Superior temporal gyrus (tissue), 1 donor: Measurements from ENCODE around the gene TBC1D4.
"Not testable (repeated sequence)": the region's sequence is repeated elsewhere in the genome, so short reads cannot be mapped to it uniquely, and the experiment has no call there.

Source experiments
- DNase-seq: peaks from one replicate; pipeline ENCODE4 v3.0.0-alpha.2; 2016; ENCODE audit errors: extremely low spot score

Gene TBC1D4

DNA sequence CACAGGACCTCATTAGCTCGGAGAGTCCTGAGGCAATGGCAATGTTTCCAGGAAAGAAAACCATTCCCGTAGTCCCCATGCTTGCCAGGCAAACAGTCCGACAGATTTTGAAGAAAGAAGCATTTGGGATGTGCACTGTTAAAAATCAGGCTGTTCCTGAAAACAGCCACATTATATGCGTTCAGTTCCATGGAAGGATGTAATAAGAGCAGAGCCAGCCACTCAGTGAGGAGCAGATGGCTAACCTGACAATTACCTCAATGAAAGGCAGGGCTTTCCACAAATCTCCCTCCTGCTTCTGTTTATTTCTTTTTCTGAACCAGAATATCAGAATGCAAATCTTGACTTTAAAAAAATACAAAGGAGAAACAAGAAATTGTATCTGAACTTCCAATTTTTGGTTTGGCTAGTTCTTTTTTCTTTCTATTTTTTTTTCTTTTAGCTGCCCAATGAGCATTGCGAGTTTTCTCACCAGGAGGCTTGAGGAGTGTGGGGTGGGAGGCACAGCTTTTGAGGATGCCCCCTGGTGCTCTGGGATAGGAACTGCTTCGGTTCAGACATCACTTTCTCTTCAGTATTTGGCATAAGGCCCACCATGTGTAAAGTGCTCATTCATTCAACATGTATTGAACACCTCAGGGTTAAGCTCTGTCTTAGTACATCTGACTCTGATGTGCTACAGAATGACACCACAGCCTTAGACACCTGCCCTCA, 124.2 kb downstream of the TBC1D4 start:
- no peak for DNase-seq

DNA sequence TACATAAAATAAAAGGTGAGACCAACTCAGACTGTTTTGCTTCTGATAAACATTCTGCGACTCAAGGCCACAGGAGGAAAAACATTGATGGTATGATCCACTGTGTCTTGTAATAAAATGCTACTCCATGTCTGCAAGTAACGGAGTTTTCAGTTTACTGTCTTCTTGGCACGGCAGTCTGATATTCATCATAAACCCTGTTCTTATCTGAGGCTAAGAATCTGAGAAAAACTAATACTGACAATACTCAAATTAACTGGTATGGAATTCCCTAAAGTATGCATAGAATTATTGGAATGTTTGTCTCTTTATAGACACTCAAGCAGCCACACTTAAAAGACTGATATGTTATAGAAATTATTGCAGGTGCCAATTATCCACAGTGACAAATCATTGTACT, 125.5 kb downstream of the TBC1D4 start:
- DNase-seq: no peak

DNA sequence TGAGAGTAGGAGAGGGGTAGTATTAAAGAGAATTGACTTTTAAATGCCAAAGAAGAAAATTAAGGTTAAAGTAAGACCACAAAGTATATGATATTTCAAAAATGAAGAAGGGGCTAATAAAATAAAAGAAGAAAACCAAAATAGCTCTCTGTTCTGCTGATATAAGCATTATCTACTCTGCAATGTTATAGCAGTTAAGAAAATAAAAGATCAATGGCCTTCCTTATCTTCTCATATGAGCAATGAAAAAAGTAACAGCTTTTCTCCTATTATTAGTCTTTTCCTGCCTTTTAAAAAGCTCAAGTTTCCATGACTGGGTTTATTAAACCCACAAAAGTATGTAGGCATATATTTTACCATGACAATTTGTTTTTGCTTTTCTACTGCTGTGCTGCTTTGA, 126.4 kb downstream of the TBC1D4 start:
- DNase-seq: no peak

DNA sequence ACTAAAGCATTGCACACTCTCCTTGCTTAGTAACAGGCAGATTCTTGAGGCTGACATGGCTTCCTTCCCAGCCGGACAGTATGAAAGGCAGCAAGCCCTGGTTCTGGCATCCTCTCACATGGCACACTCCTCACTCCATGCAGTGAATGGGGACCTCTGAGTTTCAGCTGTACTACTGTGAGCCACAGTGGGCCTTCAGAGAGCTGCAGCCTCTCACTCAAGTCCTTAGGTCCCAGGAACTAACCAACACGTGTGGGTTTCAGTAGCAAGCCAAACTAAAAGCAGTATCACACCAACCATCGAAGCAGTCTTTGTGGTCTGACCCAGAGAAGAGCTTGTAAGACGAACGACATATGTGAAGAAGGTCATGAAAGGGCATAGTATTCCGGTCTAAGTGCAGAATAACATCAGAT, 128.2 kb downstream of the TBC1D4 start:
- DNase-seq: no peak

DNA sequence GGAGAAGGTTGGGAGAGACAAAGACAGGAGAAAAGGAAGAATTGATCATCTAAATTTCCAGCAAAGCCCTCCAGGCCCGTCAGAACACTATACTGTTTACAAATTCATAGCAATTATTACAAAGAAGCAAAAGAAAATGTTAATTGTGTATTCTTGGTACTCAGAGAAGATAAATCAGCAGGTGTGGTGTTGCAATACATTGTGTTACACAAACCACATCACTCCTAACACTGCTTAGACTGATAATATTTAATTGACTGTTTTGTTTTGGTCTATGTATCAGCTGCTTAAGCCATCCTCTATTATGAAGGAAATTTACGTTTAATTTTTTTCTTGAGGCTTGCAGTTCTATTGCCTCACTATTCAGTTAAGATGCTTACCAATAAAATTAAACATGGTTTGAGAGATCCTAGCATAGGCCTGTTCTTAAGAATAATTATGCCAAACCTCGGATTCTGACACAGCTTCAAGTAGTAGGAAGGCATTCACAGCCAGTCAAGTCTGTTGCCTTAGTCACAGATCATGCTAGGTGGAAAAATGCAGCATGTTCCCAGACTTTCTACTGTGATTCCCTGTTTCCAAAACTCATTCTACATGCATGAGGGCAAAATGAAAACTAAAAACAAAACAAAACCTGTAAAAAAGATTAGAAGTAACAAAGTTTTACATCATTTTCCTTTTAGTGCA, 129.2 kb downstream of the TBC1D4 start:
- no peak for DNase-seq

DNA sequence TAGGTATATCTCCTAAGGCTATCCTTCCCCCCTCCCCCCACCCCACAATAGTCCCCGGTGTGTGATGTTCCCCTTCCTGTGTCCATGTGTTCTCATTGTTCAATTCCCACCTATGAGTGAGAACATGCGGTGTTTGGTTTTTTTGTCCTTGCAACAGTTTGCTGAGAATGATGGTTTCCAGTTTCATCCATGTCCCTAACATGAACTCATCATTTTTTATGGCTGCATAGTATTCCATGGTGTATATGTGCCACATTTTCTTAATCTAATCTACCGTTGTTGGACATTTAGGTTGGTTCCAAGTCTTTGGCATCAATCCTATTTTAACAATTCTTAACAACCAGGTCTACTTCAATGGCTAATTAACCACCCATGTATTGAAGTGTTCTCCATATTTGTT, 130.4 kb downstream of the TBC1D4 start:
- DNase-seq: not testable (repeated sequence)

DNA sequence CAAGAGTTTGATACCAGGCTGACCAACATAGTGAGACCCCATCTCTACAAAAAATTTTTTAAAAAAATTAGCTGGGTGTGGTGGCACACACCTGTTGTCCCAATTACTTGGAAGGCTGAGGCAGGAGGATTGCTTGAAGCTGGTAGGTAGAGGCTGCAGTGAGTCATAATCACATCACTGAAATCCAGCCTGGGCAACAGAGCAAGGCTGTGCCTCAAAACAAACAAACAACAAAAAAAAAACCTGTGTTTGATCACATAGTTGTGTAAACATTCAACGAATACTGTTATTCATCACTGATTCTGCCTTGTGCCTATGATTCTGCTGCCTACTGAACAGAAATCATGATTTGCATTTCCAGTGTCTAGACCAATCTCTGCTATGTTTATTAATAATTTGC, 134.0 kb downstream of the TBC1D4 start:
- no peak for DNase-seq

DNA sequence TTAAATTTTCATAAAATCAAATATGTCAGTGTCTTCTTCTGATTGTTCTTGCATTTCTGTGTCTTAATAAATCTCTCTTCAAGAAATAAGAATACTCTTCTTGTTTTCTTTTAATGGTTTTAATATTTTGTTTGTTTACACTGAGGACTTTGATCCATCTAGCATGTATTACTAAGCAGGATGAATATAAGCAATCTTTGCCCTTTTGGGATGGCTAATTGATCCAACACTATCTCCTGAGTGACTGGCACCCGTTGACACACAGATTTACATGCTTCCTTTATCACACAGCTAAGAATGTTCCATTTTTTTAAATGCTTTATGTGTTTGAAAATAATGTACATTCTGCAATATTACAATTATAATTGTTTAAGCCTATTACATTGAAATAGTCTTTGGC, 134.5 kb downstream of the TBC1D4 start:
- no peak for DNase-seq

DNA sequence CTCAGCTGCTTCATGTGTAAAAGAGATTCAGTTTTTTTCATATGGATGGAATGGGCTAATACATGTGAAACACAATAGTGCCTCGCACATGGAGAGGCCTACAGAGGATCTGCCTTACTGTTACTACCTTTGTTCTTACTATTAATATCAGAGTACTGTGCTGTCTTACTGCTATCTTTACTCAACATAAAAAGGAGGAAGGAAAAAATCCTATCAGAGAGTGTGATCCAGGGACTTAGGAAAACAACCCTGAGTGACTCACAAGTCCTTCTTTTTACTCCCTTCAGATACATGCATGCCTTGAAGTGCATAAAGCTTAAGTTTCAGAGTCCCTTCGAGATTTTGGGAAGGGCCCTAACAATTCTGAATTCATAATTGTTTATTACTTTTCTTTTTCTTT, 136.8 kb downstream of the TBC1D4 start:
- no peak for DNase-seq

DNA sequence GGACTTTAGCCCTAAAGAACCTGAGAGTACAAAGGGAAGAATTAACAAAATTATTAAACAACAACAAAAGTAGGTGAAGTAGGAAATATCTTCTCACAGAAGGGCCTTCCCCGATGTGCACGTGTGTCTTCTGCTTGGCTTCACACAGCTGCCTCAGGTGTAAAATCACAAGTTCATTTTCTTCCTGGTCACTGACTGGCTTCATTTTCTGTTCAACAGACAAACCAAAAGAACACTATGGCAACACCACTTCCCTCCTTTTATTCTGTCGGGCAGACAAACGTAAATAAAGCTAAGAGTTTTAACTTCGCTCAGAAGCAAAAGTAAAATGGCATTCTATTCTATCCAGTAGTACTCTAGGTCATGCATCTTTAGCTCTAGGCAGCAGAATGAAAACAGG, 140.9 kb downstream of the TBC1D4 start:
- DNase-seq: no peak

DNA sequence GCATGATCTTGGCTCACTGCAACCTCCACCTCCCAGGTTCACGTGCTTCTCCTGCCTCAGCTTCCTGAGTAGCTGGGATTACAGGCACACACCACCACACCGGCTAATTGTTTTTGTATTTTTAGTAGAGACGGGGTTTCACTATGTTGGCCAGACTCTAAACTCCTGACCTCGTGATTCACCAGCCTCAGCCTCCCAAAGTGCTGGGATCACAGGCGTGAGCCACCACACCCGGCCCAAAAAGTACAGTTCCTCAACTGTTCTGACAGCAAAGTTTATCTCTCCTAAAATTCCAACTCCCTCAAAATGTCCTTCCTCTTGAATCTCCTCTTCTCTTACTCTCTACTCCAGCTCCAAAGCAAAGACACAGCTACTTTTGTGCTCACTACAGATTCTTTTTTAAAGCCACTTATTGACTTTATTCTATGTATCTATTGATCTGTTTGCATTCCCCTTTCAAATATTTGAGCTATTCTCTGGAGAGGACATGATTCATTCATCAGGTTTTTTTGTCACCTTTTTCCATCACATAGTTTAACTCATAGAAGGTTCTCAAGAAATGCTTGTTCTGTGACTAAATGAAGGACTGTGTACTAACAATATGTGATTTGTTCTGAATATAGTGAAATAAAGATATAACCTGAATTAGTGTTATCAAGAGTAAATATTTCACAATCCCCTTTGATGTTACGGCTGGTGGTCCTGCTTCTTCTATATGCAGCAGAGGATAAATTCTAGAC, 142.2 kb downstream of the TBC1D4 start:
- DNase-seq: no peak

DNA sequence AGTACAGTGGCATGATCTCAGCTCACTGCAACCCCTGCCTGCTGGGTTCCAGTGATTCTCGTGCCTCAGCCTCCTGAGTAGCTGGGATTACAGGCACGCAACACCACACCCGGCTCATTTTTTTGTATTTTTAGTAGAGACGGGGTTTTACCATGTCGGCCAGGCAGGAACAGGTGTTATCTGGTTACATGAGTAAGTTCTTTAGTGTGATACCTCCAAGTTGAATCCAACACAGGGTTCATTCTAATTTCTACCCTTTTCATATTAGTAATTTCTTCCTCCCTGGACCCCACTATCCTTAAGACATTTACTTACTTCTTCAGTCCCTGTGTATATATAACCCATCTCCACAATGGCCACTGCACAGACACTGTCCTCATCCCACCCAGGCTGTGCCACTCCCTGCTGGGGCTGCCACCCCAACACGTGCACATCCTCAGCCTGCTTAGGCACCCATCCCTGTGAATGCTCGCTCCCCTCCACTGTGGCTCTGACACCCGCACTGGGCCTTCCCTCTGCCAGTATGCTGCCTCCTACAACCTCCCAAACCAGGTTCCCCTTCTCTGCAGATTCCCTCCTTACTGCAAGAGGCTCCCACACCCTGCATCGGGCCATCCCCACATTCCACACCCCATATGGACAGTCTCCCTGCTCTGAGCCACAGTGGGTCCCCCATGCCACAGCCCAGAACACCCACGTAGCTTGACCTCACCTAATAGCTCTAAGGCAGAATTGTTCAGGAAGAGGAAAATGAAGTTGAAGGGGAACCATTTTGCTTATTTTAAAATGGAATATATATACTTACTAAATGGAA, 147.1 kb downstream of the TBC1D4 start:
- DNase-seq: no peak

DNA sequence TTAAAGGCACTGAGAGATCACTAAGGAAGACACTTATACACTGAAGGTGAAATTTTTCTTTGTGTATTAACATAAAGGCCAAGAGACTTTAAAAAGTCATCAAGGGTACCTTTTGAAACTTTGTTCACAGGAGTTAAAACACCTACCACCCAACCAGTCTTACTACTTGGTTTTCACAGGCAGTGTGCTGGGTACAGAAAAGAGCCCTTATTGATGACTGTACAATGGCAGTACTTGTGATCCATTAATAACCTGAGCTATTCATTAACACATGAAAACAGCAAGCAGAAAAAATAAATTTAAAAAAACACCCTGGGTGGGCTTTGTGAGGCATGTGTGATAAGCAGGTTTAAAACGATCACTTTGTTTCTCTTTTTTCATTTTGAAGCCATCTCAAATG, 148.9 kb downstream of the TBC1D4 start:
- no peak for DNase-seq

DNA sequence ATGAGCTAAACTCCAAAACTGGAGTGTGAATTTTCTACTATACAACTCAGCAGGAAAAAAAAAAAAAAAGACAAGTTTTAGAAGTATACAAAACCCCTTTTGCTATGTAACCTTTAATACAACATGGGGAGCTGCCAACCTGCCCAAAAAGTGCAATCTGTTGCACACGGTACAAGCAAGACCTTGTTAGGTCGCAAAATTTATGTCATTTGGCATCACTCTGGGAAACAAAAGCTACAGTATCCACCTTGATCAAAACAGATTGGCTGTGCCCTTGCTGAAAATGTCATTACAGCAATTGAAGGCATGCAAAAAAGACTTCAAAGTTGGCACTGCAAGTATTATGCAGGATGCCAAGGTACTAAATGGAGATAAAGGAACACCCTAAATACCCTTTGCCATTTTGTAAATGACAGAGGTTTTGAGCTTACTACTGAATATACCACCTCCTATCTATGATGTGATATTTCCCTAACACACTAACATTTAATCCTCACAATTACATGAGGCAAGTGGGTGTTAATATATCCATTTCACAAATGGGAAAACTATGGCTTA, 150.1 kb downstream of the TBC1D4 start:
- no peak for DNase-seq

DNA sequence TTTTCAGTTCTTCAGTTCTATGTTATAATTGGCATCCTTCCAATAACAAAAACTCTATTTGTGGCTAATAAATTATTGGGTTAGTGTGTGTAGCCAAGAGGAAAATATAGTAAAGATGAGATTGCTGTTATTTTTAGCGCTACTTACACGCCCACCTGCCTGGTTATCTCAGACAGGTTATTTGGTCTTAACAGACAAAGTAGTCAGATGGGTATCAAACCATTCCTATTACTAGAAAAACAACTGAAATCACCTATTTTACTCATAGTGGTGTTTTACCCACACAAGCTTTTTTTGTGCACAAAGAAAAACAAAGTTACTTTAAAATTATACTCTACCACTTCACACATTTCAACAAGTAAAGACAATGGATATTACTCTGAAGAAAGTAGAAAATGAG, 151.2 kb downstream of the TBC1D4 start:
- no peak for DNase-seq

DNA sequence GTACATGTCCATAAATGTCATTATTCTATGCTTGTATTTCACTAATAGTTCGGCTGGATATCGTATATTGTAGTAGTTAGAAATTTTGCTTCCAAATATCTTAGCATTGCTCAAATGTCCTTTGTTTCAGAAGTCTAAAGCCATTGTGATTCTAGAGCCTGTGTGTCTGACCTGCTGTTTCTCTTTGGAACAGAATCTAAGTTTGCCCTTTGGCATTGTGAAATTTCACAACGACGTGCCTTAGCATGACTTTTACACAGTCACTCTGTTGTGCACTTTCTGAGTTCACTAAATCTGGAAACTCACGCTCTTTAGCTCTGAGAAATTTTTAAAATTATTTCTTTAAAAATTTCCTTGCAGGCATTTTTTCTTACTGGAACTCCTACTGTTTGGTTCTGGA, 152.2 kb downstream of the TBC1D4 start:
- no peak for DNase-seq

DNA sequence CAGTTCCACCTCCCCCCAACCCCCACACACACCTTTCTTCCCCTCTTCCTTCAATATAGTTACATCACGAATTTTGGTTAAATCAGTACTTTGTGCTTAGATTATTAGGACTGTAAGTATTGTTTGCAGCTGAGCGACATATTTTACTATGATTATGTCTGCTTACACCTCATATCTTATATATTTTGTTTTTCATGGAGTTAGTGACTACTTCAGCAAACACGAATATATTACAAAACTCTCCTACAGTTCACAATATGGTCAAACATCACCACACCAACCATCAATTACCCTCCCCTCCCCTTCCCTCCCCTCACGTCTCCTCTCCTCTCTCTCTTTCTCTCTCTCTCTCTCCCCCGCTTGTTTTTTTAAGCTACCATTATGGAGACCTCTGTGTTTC, 152.9 kb downstream of the TBC1D4 start:
- no peak for DNase-seq

DNA sequence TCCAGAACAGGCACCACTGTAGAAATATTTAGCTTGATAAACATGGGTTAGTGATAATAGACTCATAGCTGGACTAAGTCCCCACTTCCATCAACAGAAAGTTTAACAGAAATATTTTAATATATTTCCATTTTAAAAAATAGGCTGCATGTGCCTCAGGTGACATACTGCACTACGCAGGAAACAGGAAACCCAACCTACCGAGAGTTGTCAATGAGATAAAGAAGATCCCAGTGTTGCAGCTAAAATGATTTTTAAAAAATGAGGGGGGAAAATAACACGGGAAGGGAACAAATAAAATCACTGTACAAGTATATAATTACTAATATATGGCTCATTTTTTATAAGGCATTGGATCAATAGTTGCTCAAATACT, 154.8 kb downstream of the TBC1D4 start:
- no peak for DNase-seq

DNA sequence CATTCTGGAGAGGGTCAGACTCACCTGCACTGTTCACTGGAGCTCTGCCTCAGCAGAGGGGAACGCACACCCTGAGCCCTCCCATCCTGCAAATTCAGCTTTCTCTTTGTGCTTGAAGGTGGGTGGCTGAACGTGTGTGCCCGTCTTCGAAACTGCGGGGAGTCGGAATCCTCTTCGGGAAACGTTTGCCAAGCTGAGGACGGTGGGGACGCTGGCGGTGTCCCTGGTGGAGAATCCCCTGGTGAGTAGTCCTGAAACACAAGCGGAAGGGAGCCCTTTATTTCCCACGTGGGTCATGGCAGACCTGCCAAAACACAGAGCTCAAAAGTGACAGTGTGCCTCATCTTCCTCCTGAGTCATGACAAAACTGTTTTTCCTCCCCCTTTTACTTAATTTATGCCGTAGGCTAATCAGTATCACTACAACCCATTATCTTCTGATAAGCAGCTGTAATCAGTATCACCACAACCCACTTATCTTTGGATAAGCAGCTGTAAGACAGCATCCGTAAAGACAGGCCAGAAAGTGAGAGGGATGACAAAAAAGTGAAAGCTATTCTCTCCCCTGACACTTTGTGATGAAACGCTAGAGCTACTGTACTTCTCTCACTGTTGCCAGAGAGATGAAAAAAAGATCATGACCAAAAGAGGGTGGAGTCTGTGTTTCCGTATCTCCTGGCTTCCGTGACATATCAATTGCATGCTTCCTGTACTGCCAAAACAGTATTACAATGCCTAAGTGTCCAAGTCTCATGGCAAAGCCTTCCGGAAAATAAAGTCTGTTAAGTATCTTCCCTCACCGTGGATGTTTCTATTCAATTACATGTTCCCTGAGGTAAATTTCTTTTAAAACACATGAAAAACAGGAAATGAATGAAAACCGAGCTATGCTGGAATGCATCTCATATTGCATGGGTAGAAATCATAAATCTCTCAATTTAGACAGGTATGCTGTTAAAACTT, 155.5 kb downstream of the TBC1D4 start:
- DNase-seq: no peak

DNA sequence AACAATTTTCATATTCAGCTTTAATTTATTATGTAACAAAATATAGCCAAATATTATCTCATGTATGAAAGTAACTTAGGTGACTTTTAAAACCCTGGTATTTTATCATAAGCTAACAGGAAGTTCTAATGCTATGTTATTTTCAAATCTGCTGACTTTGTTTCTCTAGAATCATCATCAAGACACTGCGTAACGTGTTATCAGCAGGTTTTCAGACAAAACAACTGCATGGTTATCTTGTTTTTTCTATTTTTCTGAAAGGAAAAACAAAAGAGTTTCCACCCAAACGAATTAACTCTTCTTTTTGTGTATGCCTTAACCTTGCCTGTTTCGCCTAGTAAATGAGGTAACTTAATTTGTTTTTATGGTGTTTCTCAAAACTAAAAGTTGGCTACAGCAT, 156.3 kb downstream of the TBC1D4 start:
- DNase-seq: no peak
